GM21723 (cell line): ENCODE data around the gene RRP15.

Source experiments
- ATAC-seq: cut with Tn5 transposase; IDR thresholded peaks from one replicate; pipeline ENCODE4 v1.9.1; 2021; ENCODE audit warnings: mild to moderate bottlenecking, moderate library complexity; ENCODE audit not compliant: unreplicated experiment

Gene RRP15

GRCh38 chr1:218383681-218384080 lies 98.6 kb downstream of the RRP15 start:
- no peak for ATAC-seq

- no peak for ATAC-seq
Observed at GRCh38 chr1:218384581-218384993, 99.5 kb downstream of the RRP15 start.
